Osteoblast (primary cell): ENCODE results near the gene PTGER4. TPM values are rescaled to one million over a fixed set of nuclear protein-coding genes. Genes with fewer than 3 reads are reported as not detected.
A peak's percentile ranks its signal among the peaks of the same experiment; 100 is the strongest.

Experiments
- DNase-seq: peaks from one replicate; pipeline ENCODE4 v3.0.0; 2011; ENCODE audit warnings: low spot score, mixed read lengths; ENCODE audit not compliant: insufficient read length; ENCODE audit errors: missing footprints
- H2AFZ ChIP-seq: 2 replicates; pipeline ENCODE4 v1.6.0; 2011; ENCODE audit warnings: mild to moderate bottlenecking, low read length
- H3K27ac ChIP-seq: 2 replicates; pipeline ENCODE4 v1.5.1; 2011; ENCODE audit warnings: mild to moderate bottlenecking, low read depth, low read length, moderate library complexity
- H3K27me3 ChIP-seq: 2 replicates; pipeline ENCODE4 v1.6.0; 2012; ENCODE audit warnings: mild to moderate bottlenecking, control low read depth, inconsistent platforms, low read length, moderate library complexity; ENCODE audit not compliant: insufficient read depth
- H3K36me3 ChIP-seq: 2 replicates; pipeline ENCODE4 v1.5.1; 2011; ENCODE audit warnings: mild to moderate bottlenecking, low read length, control low read depth, moderate library complexity; ENCODE audit not compliant: insufficient read depth
- H3K4me1 ChIP-seq: 2 replicates; pipeline ENCODE4 v1.5.1; 2011; ENCODE audit warnings: mild to moderate bottlenecking, low read length, control low read depth, moderate library complexity; ENCODE audit not compliant: insufficient read depth
- H3K4me2 ChIP-seq: 2 replicates; pipeline ENCODE4 v1.6.0; 2011; ENCODE audit warnings: mild to moderate bottlenecking, low read length; ENCODE audit not compliant: insufficient read depth
- H3K4me3 ChIP-seq: fragments of 200-600 bp; sonication (generic); 3 replicates; pipeline ENCODE4 v1.5.1; 2012; ENCODE audit warnings: mild to moderate bottlenecking, low read length, inconsistent platforms; ENCODE audit not compliant: insufficient read depth
- H3K79me2 ChIP-seq: 2 replicates; pipeline ENCODE4 v1.6.0; 2012; ENCODE audit warnings: mild to moderate bottlenecking, low read length, control low read depth, inconsistent platforms; ENCODE audit not compliant: insufficient read depth
- H3K9me3 ChIP-seq: 2 replicates; pipeline ENCODE4 v1.5.1; 2011; ENCODE audit warnings: low read depth, low read length, control low read depth
- H4K20me1 ChIP-seq: 2 replicates; pipeline ENCODE4 v1.6.0; 2012; ENCODE audit warnings: mild to moderate bottlenecking, low read length, control low read depth; ENCODE audit not compliant: insufficient read depth
- total RNA-seq: library from RNA; depleted of rRNA; stranded (reverse); fragments of >200 nt; gene quantifications from 2 replicates; pipeline ENCODE4 v1.2.3, GENCODE V29; 2012
- TF ChIP-seq, protein P1 (sequence below): IDR thresholded peaks from 2 replicates; pipeline ENCODE4 v1.5.1; 2011; ENCODE audit warnings: mild to moderate bottlenecking, low read depth, low read length, moderate library complexity; ENCODE audit errors: extremely low read depth

Gene PTGER4
- total RNA-seq, result 10.6 and 15.2 TPM in 2 replicates

DNA sequence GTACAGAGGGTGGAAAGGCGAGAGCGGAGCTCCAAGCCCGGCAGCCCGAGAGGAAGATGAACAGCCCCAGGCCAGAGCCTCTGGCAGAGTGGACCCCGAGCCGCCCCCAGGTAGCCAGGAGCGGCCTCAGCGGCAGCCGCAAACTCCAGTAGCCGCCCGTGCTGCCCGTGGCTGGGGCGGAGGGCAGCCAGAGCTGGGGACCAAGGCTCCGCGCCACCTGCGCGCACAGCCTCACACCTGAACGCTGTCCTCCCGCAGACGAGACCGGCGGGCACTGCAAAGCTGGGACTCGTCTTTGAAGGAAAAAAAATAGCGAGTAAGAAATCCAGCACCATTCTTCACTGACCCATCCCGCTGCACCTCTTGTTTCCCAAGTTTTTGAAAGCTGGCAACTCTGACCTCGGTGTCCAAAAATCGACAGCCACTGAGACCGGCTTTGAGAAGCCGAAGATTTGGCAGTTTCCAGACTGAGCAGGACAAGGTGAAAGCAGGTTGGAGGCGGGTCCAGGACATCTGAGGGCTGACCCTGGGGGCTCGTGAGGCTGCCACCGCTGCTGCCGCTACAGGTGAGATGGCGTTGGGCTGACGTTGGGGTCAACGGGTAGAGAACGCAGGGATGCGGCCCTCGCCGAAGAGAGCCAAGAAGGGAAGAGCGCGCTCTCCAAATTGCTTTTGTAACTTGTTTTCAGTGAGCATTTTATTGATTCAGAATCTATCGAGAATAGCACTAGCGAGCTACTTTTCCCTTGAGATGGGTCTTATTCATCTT is at the start of gene PTGER4:
Gene PTGER4 (plus strand): TSS at position 3 of the 769 bp plus-strand sequence. CDS start 1,079 bp downstream, outside the sequence.
- Histone ChIP-seq H3K36me3 (no peaks in the 10 kb centered on the region), H2AFZ (peak within 1 kb of the TSS; percentile 96), H3K4me2 (peak within 1 kb of the TSS; percentile 96), H3K4me3 (peak within 1 kb of the TSS; percentile 81), H3K27me3 (no peaks in the 10 kb centered on the region), H3K4me1 (peaks cover 56% of the 10 kb centered on the region), H3K27ac (peak within 1 kb of the TSS; percentile 77), H4K20me1 (no peaks in the 10 kb centered on the region), H3K9me3 (no peaks in the 10 kb centered on the region), H3K79me2 (peaks cover 51% of the 10 kb centered on the region)
- TF ChIP-seq, protein P1, sequence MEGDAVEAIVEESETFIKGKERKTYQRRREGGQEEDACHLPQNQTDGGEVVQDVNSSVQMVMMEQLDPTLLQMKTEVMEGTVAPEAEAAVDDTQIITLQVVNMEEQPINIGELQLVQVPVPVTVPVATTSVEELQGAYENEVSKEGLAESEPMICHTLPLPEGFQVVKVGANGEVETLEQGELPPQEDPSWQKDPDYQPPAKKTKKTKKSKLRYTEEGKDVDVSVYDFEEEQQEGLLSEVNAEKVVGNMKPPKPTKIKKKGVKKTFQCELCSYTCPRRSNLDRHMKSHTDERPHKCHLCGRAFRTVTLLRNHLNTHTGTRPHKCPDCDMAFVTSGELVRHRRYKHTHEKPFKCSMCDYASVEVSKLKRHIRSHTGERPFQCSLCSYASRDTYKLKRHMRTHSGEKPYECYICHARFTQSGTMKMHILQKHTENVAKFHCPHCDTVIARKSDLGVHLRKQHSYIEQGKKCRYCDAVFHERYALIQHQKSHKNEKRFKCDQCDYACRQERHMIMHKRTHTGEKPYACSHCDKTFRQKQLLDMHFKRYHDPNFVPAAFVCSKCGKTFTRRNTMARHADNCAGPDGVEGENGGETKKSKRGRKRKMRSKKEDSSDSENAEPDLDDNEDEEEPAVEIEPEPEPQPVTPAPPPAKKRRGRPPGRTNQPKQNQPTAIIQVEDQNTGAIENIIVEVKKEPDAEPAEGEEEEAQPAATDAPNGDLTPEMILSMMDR, result no peak
- no peak for DNase-seq

DNA sequence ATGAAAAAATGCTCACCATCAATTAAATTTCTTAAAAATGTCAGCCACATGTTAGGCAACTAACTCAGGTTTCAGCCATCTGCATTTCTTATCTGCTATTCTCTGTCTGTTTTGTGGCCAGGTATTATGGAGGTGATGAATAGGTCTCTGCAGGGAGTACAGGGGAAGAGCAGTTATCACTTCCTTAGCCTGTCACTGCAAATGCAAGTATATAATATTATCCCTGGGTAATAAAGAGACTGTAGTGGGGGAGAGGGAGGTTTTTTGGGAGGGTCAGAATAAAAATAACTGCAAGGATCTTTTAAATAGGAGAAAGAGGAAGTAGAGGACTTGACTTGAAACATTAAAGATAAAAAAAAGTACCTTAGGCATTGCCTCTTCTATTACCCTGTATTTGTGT is 49.6 kb upstream of the PTGER4 start:
- no peak for DNase-seq
- Histone ChIP-seq H3K9me3 (no peaks in the 10 kb centered on the region), H3K4me3 (no peak overlapping the region), H3K36me3 (no peaks in the 10 kb centered on the region), H4K20me1 (no peaks in the 10 kb centered on the region), H3K27me3 (no peaks in the 10 kb centered on the region), H2AFZ (no peak overlapping the region), H3K79me2 (no peaks in the 10 kb centered on the region), H3K27ac (no peak overlapping the region), H3K4me1 (peaks cover 10% of the 10 kb centered on the region), H3K4me2 (no peak overlapping the region)
- TF ChIP-seq, protein P1, result no peak

DNA sequence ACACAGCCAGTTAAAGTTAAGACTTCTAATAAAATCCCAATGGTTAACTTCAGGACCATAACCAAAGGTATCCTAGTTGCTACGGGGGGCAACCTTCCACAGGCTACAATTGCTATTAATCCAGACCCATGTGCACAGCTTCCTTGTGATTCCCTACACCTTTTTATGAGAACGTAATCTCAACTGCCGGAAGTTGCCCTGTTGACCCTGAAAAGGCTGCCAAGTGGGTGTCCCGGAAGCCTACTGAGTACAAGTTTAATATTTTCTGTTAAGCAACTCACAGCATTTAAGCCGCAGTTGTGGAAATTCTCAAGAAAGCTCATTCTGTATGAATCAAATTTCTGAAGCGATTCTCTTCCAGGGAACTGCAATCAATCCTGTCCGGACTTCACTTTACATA is 48.5 kb upstream of the PTGER4 start:
- Histone ChIP-seq H3K9me3 (no peaks in the 10 kb centered on the region), H3K4me1 (peaks cover 10% of the 10 kb centered on the region), H3K4me2 (no peak overlapping the region), H3K79me2 (no peaks in the 10 kb centered on the region), H2AFZ (no peak overlapping the region), H3K4me3 (no peak overlapping the region), H3K36me3 (no peaks in the 10 kb centered on the region), H4K20me1 (no peaks in the 10 kb centered on the region), H3K27ac (no peak overlapping the region), H3K27me3 (no peaks in the 10 kb centered on the region)
- TF ChIP-seq, protein P1, result no peak
- DNase-seq, result no peak

DNA sequence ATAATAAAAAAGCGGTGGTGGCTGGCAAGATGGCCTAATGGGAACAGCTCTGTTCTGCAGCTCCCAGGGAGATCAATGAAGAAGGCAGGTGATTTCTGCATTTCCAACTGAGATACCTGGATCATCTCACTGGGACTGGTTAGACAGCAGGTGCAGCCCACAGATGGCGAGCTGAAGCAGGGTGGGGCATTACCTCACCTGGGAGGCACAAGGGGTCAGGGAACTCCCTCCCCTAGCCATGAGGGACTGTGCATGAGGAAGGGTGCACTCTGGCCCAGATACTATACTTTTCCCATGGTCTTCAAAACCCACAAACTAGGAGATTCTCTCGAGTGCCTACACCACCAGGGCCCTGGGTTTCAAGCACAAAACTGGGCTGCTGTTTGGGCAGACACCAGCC is 45.6 kb upstream of the PTGER4 start:
- Histone ChIP-seq H3K27ac (no peak overlapping the region), H2AFZ (no peak overlapping the region), H3K36me3 (no peaks in the 10 kb centered on the region), H3K79me2 (no peaks in the 10 kb centered on the region), H3K4me2 (no peak overlapping the region), H3K9me3 (no peaks in the 10 kb centered on the region), H3K4me3 (no peak overlapping the region), H3K27me3 (no peaks in the 10 kb centered on the region), H4K20me1 (no peaks in the 10 kb centered on the region), H3K4me1 (no peaks in the 10 kb centered on the region)
- DNase-seq, result no peak
- TF ChIP-seq, protein P1, result no peak
